Effector CD4-positive, alpha-beta T cell (primary cell): ENCODE data around the gene CBX1.

Experiments used
- DNase-seq: peaks from one replicate; pipeline ENCODE4 v3.0.0-alpha.2; 2020

Gene CBX1

GRCh38 chr17:48024149-48025039 lies 76.9 kb downstream of the CBX1 start:
- DNase-seq, result peak; percentile 31

GRCh38 chr17:48023400-48024148 lies 77.7 kb downstream of the CBX1 start:
- DNase-seq, result peak; percentile 29

- no peak for DNase-seq
Observed at GRCh38 chr17:48022901-48023300, 78.4 kb downstream of the CBX1 start.

GRCh38 chr17:48021934-48022333 lies 79.3 kb downstream of the CBX1 start:
- no peak for DNase-seq
